Stimulated activated CD4-positive, alpha-beta T cell treated with anti-CD3 and anti-CD28 coated beads, Interleukin-4, amount 100 ng/mL, for 48 hours (primary cell): ENCODE measurements around the gene KRTAP10-3.

Source experiments
- DNase-seq, 2 donors: peaks; one replicate each; pipeline ENCODE4 v3.0.0-alpha.2; 2020; ENCODE audit warnings: low read depth in 2 of 2

KRTAP10-3 gene

GRCh38 chr21:44549525-44550211 lies 8.9 kb downstream of the KRTAP10-3 start:
- DNase-seq: no peak

- no peak for DNase-seq
Observed at GRCh38 chr21:44548922-44549321, 9.7 kb downstream of the KRTAP10-3 start.

GRCh38 chr21:44548381-44548780 lies 10.2 kb downstream of the KRTAP10-3 start:
- no peak for DNase-seq

GRCh38 chr21:44547656-44548331 lies 10.8 kb downstream of the KRTAP10-3 start:
- DNase-seq: no peak

GRCh38 chr21:44544566-44544965 lies 14.0 kb downstream of the KRTAP10-3 start:
- no peak for DNase-seq

- no peak for DNase-seq
Observed at GRCh38 chr21:44542716-44543115, 15.9 kb downstream of the KRTAP10-3 start.

- DNase-seq: no peak
Observed at GRCh38 chr21:44540741-44541288, 17.8 kb downstream of the KRTAP10-3 start.

- no peak for DNase-seq
Observed at GRCh38 chr21:44539991-44540666, 18.5 kb downstream of the KRTAP10-3 start, which contains the start of gene KRTAP10-1. Gene KRTAP10-1, minus strand, starts transcription at chr21:44540195. Its CDS starts 45 bp downstream, at chr21:44540150.

GRCh38 chr21:44539046-44539445 lies 19.5 kb downstream of the KRTAP10-3 start:
- DNase-seq: no peak

- DNase-seq: no peak
Observed at GRCh38 chr21:44537930-44538911, 20.4 kb downstream of the KRTAP10-3 start.

- DNase-seq: no peak
Observed at GRCh38 chr21:44535963-44536362, 22.6 kb downstream of the KRTAP10-3 start.

GRCh38 chr21:44534688-44535087 lies 23.9 kb downstream of the KRTAP10-3 start:
- DNase-seq: no peak

GRCh38 chr21:44533891-44534627 lies 24.5 kb downstream of the KRTAP10-3 start:
- no peak for DNase-seq

GRCh38 chr21:44533121-44533890 lies 25.3 kb downstream of the KRTAP10-3 start:
- DNase-seq: no peak

GRCh38 chr21:44532712-44533111 lies 25.9 kb downstream of the KRTAP10-3 start:
- DNase-seq: no peak

- no peak for DNase-seq
Observed at GRCh38 chr21:44531606-44532564, 26.7 kb downstream of the KRTAP10-3 start.

- no peak for DNase-seq
Observed at GRCh38 chr21:44530903-44531605, 27.5 kb downstream of the KRTAP10-3 start.
